ENCODE data around the gene GEMIN2. TPM values are rescaled to one million over a fixed set of nuclear protein-coding genes. Genes with fewer than 3 reads are reported as not detected.
"Not testable (repeated sequence)": the region's sequence is repeated elsewhere in the genome, so short reads cannot be mapped to it uniquely, and the experiment has no call there.

Gene GEMIN2
- polyA plus RNA-seq, 12 donors, result 12.4 to 23.5 (median 20.2) TPM; not detected in 2

DNA sequence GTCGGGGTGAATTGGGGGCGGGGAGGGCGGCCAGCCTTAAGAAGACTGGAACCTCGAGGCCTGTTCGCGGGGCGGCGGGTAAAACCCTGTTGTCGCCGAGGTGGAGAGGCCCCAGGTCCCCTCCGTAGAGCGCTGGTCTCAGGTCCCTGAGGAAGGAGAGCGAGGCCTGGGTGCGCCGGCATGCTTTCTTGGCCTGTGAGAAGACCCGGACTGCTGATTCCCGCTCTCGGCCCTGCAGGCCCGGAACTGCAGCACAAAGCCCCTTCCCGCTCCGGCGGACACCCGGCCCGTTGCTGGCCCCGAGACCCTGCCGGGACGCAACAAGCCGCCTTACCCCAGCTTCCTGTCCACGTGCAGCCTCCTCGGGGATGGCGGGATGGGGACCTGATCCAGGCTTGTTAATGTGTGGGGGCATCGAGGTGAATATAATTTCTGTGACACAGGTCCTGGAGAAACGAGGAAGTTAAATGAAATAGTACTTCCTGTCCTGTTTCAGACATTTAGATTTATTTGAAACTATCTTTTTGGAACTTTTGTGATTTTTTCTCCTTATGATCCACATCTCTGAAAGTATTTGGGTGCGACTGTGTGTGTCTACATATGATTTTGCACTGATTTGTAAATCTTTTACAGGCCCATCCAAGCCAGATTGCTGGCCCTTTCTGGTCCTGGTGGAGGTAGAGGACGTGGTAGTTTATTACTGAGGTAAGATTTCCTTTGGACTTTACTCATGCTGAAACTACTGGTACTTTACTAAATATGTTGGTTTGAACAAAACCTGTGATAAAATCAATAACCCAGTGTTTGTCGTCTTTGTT is 61.5 kb downstream of the GEMIN2 start:
- DNase-seq, result no peak

- no peak for DNase-seq
Observed at GRCh38 chr14:39176263-39177167, 62.4 kb downstream of the GEMIN2 start.

DNA sequence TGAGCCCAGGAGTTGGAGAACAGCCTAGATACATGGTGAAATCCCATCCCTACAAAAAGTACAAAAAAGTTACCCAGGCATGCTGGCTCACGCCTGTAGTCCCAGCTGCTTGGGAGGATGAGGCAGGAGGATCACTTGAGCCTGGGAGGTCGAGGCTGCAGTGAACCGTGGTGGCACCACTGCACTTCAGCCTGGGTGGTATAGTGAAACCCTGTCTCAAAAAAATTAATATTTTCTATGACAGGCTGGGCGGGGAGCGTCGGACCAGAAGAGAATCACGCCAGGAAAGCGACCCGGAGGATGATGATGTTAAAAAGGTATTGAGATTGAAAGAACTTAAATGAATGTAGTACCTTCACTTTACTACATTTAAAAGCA is 63.0 kb downstream of the GEMIN2 start:
- no peak for DNase-seq

DNA sequence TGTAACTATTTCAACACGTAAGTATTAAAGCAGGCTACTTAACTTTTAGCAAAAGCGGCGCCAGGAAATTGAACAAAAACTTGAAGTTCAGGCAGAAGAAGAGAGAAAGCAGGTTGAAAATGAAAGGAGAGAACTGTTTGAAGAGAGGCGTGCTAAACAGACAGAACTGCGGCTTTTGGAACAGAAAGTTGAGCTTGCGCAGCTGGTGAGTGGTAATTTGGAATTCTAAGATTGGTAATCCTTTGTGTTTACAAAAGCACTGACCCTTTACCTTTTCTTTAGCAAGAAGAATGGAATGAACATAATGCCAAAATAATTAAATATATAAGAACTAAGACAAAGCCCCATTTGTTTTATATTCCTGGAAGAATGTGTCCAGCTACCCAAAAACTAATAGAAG is 64.9 kb downstream of the GEMIN2 start:
- no peak for DNase-seq

DNA sequence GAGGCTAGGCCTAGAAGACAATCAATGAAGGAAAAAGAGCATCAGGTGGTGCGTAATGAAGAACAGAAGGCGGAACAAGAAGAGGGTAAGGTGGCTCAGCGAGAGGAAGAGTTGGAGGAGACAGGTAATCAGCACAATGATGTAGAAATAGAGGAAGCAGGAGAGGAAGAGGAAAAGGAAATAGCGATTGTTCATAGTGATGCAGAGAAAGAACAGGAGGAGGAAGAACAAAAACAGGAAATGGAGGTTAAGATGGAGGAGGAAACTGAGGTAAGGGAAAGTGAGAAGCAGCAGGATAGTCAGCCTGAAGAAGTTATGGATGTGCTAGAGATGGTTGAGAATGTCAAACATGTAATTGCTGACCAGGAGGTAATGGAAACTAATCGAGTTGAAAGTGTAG is 66.4 kb downstream of the GEMIN2 start:
- DNase-seq, result no peak

DNA sequence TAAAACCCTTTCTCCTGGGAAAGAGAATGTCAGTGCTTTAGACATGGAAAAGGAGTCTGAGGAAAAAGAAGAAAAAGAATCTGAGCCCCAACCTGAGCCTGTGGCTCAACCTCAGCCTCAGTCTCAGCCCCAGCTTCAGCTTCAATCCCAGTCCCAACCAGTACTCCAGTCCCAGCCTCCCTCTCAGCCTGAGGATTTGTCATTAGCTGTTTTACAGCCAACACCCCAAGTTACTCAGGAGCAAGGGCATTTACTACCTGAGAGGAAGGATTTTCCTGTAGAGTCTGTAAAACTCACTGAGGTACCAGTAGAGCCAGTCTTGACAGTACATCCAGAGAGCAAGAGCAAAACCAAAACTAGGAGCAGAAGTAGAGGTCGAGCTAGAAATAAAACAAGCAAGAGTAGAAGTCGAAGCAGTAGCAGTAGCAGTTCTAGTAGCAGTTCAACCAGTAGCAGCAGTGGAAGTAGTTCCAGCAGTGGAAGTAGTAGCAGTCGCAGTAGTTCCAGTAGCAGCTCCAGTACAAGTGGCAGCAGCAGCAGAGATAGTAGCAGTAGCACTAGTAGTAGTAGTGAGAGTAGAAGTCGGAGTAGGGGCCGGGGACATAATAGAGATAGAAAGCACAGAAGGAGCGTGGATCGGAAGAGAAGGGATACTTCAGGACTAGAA is 67.0 kb downstream of the GEMIN2 start:
- DNase-seq, result no peak

GRCh38 chr14:39181693-39182047 is 67.5 kb downstream of the GEMIN2 start:
- no peak for DNase-seq

- DNase-seq, result no peak
Observed at GRCh38 chr14:39182770-39183684, 68.9 kb downstream of the GEMIN2 start.

GRCh38 chr14:39183685-39184003 is 69.5 kb downstream of the GEMIN2 start:
- DNase-seq, result not testable (repeated sequence)

- DNase-seq, result no peak
Observed at GRCh38 chr14:39184628-39185255, 70.6 kb downstream of the GEMIN2 start.

GRCh38 chr14:39185256-39186049 is 71.3 kb downstream of the GEMIN2 start:
- no peak for DNase-seq

Other genes starting within 250 kb of the GEMIN2 start
- 100 to 1,000 TPM in 2 of 12 donors, 10 to 100 TPM in 9, not detected in 1; 65.7 to 107 (median 89.9) TPM for gene SEC23A, start 11.1 kb upstream of the GEMIN2 start, polyA plus RNA-seq (ENCODE audit: insufficient read length in 12 of 12)
- 10 to 100 TPM in 11 of 12 donors, not detected in 1; 21.2 to 43.2 (median 27.7) TPM for gene TRAPPC6B, start 56.0 kb downstream of the GEMIN2 start, polyA plus RNA-seq (ENCODE audit: insufficient read length in 12 of 12)
- gene PNN, start 60.9 kb downstream of the GEMIN2 start, polyA plus RNA-seq (ENCODE audit: insufficient read length in 12 of 12), result 100 to 1,000 TPM in 6 of 12 donors, 10 to 100 TPM in 5, not detected in 1; 67.3 to 236 (median 100) TPM
- 10 to 100 TPM in 11 of 12 donors, not detected in 1; 15.8 to 31.4 (median 18.7) TPM for gene MIA2, start 119.6 kb downstream of the GEMIN2 start, polyA plus RNA-seq (ENCODE audit: insufficient read length in 12 of 12)

All from muscle of arm (tissue), 12 donors.